ENCODE results near the gene NRGN.

The NRGN gene

DNA sequence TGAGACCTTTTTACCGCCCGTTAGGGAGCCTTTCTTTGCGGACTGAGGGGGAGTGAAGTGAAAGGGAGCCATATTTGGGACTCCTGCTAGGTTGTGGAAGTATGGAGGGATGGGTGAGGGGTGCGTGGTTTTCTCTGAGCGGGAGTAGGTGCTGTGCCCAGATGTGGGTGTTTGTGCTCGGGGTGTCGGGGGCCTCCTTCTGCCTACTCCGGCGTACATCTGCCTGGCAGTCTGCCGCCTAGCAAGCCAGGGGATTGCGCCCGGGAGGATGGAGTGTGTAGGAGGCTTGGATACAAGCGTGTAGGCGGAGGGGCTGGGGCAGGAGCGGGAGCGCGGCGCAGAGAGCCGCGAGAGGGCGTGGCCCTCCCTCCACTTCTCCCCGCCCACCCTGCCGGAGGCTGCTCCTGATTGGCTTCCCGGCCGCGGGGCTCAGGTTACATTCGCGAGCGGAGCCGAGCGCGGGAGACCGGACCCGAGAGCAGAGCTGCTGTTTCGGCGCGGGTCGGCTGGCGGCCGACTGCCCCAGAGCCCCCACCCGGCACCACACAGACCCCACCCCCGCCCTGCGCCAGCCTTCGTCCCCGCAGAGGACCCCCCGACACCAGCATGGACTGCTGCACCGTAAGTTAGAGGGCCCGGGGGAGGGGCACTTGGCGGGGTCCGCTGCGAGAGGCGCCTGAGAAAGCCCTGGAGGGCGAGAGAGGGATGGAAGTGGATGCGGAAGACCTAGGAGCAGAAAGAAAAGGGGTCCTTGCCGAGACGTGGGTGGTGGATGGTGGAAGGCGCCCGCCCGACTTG lies at the start of gene NRGN:
Gene NRGN (plus strand): TSS at position 464 of the 798 bp plus-strand sequence. CDS start 143 bp downstream, at position 607.
- DNase-seq (ENCODE audit: low read depth): peak; percentile 77

DNA sequence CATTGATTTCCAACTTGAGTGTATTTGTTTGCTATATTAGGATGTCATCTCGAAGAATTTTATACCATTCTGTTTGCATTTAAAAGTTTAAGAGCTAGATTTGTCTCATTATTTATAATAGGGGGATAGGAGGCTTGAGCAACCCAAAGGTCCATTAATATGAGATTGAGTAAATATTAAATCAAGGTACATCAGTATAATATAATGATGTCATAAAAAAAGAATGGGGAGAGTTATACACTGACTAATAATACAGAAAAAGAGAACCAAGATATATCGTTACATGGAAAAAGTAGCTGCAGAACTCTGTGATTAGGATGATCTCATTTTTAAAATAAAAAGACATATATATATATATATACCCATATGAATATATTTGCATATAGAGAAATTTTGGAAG lies 46.6 kb upstream of the NRGN start:
- no peak for DNase-seq (ENCODE audit: low read depth)

DNA sequence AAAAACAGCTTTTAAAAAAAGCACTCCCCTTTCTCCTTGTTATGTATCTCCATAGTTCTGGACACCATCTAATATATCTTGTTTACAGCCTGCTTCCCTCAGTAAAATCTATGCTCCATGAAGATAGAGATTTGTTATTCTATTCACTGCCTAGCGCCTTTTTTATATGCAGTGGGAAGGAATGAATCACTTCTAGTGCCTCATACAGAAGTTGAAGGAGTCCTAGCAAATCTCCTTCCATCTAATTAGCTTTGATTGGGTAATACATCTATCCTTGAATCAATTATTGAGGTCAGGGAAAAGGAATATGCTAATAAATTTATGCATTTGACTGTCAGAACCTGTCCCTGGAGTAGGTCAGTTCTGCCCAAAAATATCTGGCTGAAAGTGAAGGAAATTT lies 40.2 kb upstream of the NRGN start:
- DNase-seq (ENCODE audit: low read depth): no peak

DNA sequence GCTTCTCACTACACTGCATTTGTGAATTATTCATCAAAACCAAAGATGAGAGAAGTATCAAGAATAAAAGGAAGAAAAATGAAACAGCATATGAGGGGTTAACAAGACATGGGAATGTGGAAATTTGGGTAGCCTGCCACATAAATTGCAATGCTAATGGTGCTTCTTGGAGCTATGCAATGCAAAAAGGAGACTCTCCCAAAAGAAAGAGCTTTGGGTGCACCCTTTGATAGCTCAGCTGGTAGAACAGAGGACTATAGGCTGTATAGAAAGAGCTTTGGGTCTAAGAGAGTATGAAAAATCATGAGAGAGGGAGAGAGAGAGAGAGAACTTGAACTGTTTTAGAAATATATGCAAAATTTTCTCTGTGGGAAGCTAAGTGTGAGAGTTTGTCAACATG lies 39.7 kb upstream of the NRGN start:
- no peak for DNase-seq (ENCODE audit: low read depth)

DNA sequence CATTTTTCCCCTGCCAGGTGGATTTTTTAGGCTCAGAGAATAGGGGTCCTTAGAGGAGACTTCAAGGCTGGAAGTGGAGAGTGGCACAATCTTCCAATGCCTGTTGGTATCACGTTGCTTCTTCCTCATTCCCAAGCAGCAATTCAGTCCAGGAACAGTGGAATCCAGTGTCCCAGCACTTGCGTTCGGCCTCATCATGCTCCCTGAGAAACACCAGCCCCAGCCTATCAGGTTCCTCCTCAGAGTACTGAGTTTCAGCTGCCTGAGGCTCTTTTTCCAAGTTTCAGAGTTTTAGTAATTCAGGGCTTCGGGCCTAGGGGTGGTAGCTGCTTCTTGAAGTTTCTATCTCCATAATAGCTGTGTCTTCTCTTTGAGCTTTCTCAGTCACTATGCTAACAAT lies 31.9 kb upstream of the NRGN start:
- no peak for DNase-seq (ENCODE audit: low read depth)

DNA sequence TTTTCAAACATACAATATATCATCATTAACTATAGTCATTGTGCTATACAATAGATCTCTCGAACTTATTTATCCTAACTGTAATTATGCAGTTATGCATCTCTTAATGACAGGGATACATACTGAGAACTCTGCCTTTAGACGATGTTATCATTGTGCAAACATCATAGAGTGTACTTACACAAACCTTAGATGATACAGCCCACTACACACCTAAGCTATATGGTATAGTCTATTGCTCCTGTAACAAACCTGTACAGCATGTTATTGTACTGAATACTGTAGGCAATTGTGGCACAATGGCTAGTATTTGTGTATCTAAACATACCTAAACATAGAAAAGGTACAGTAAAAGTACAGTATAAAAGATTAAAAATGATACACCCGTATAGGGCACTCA lies 27.4 kb upstream of the NRGN start:
- no peak for DNase-seq (ENCODE audit: low read depth)

DNA sequence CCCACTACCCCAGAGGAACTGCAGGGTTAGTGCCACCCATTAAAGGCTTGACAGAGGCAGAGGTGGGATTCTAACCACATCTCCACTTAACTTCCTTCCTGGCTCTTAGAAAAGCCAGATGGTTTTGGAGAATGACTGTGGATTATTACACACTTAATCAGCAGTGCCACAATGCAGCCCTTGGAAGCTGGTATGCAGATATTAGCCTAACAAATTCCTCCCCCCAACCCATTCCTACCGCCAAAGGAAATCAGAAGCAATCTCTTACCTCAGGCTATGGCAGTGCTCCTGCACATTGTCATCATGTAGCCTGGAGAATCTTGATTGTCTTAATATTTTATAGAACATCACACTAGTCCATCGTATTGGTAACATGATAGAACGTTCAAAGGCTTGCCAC lies 23.2 kb upstream of the NRGN start:
- DNase-seq (ENCODE audit: low read depth): no peak

DNA sequence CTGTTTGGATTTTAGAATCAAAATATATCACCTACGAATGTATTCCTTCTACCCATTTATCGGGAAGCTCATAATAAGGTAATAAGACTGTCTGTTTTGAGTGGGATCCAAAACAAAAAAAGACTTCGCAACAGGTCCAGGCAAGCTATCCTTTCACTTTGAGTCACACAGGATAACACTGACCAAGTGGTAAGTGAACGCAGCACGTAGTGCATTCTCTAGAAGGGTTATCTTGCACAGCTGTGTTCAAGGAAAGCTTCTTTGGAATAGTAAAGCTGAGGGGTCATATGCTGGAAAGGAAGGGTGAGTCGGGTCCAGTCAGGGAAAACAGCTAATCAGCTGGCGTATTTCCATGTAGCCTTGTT lies 22.3 kb upstream of the NRGN start:
- DNase-seq (ENCODE audit: low read depth): no peak

DNA sequence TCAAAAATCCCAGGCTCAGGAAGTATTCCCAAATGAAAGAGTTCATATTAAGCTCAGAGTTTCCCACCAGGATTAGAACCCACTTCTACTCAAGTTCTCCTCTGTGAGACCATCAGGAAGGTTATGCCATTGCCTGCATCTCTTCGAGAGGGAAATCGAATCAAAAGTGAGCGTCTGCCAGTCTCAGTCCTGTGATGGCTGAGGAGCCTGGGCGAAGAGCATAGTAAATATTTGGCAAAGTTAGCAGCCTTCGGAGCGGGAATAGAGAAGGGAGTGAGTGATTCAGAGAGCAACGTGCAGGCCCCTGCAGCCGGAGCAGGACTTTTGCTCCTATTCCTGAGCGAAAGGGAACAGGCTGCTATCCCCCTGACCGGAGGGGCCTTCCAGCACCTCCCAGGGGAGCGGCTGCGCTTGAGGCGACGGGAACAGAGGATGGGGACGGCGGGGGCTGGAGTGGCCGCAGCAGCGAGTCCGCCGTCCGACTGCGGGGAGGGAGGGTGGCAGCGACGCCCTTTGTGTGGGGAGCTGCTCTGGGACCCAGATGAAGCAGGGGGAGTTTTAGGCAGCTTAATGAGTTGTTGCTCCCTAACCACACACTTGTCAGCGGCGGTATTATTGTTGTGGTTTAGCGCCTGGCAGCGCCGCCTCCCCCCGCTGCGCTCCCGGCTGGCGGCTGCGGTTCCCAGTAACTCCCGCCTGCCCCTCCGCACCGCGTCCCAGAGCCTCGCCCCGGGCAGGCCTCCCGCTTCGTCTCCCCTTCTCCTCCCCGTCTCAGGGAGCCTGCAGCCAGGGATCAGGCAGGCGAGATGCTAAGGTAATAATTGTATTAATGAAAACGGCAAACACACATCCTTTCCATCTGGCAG lies 21.7 kb upstream of the NRGN start:
- DNase-seq (ENCODE audit: low read depth): no peak

DNA sequence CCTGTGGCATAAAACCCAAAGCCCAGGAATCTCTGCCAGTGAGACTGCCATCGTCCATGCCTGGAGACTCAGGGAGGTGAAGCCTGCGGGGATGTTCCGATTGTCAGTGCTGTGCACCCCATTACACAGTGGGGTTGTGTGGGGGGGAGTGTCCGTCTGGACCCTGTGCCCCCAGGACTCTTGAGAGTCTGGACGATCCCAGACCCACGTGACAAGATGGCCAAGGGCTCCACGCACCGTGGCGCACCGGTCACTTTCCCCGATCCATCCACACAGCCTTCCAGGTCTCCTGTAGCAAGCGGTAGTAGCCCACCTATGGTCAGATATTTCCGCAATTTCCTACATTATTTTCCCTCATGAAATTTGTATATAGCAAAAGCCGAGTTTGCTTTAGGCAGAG lies 20.9 kb upstream of the NRGN start:
- DNase-seq (ENCODE audit: low read depth): no peak

DNA sequence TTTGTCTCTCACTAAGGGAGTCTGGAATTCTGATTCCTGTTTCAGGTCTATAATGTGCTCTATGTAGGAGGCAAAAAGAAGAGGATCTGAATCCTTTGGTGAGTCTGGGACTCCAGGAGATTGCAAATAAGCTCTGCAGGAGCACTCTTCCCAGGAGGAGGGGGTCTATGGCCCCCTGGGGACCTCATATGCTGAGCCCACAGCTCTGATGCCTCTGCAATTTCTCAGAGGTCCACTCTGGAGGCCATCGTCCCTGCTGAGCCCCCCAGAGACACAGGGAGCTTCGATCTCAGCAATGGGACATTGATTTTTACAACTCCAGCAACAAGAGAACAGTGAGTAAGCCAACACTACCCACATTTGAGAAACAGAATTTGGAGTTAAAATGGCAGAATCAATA lies 20.2 kb upstream of the NRGN start:
- DNase-seq (ENCODE audit: low read depth): no peak

DNA sequence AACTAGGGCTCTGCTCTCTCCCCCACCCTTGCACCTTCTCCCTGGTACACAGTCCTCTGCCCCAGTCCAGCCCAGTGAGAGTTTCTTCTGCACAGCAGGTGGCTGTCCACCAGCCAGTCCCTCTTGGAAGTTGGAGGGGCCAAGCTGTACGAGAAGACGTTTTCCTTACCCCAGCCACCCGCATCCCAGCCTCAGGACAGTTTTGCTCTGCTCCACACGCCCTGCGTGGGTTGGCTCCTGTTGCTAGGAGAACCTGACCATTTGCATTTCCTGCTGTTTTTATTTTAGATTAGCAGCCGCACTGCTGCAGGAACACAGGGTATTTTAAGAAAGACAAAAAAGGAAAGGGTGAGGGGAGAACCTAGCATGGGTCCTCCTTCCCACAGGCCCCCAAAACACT lies 17.6 kb upstream of the NRGN start:
- DNase-seq (ENCODE audit: low read depth): no peak

DNA sequence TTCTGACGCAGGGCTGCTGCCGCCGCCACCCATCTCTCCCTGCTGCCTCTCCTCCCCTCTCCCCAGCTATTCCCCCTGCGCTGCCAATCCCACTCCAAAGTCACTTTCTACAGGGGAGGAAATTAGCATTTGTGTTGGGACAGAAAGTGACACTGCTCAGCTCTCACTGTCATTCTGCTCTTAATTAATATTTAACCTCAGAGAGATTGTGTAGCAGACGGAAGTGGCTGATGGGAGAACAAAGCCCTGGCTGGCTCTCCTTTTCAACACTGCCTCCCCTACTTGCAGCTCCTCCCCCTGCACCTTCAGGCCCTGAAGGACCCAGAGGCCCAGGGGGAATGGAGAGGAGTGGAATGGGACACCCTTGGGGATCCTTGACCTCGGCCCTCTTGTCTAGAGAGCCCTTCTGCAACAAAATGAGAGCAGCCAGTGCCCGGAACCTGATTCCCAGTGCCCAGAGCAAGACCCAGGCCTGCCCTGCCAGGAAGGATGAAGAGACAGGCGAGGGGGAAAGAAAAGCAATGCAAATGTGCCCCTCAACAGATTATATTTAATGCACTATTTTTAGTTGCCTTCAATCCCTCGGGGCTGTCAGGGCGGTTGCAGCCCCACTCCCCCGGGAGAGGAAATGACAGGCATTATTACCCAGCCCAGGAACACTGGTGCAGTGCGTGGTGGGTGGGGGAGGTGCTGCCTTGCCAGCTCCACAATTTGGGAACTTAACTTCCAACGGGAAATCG lies 14.6 kb upstream of the NRGN start:
- no peak for DNase-seq (ENCODE audit: low read depth)

DNA sequence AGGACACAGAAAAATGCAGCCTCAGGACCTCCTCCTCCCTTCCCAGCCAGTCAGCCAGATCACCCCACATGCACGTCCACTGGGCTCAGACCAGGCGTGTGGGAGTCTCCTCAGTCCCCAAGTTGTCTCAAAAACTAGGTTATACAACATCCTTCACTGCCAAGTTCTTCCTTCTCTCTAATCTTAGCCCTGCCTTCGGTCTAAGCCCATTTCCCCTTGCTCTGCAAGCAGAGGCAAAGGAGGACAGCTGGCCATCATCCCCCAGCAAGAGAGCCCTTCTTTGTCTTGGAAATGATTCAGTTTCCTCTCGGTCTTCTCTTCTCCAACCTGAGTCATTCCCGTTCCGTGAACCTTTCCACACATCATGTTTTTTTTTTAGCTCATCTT lies 14.0 kb upstream of the NRGN start:
- DNase-seq (ENCODE audit: low read depth): no peak

DNA sequence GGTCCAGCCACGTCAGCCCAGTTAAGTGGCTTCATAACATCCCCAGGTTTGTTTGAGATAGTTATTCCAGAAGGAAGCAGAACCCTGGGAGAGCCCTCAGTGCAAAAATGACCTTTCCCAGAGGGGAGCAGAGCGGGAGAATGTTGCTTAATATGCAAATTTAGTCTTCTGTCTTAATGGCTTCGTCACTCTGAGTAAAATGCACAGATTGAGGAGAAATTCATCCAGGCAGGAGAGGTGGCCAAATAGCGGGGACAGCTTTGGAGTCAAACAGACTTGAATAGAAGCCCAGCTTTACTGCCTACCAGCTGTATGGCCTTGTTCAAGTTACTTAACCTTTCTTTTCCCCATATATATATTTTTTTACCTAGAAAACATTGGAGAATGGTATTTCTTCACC lies 12.3 kb upstream of the NRGN start:
- DNase-seq (ENCODE audit: low read depth): no peak

DNA sequence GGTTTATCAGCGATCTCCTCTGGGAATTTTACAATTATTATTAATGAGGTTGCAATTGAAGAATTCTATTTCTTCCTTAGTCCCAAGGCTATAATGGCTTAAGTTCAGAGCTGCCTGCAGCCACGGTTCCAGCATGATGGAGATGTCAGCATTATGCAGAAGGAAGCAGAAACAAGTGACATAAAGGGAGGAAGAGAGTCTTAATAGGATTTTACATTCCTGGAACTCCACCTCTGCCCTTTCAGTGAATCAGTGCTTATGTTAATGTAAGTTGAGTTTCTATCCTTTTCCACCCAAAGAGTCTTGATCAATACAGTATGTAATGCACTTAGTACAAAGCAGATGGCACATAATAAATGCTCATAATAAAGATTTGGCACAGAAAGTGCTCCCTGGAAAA lies 11.6 kb upstream of the NRGN start:
- no peak for DNase-seq (ENCODE audit: low read depth)

DNA sequence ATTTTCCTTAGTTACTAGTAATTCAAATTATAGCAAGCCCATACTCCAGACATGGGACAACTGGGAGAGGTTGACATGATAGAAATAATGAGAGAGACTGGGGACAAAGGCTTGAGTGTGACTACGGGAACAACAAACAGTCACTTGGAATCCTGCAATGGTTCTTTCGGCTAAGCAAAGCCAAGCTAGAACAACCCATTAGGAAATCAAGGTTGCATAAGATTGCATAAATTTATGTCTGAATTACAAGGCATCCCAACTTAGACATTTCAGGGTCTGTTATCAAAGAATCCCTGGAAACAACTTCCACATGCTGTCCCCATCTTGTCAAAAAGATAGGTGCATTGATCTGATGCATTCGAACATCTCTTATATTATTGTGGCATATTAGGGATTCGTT lies 10.2 kb upstream of the NRGN start:
- DNase-seq (ENCODE audit: low read depth): no peak

DNA sequence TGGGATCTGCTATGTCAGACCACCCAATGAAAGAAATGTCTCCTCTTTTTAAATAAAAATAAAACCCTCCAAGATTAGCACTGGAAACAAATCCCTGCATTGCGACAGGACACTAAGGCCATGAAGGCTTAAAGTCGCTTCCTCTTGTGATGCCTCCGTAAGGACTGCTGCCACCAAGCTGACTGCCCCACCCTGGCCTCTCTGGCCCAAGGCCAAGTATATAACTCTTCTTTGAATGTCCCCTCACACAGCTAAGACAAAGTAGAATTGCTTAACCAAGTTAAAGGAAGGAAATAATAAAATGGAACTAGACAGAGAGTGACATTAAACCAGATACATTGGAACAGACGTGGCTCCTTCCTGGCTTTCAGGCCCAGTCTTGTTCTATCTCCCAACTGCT lies 7.5 kb upstream of the NRGN start:
- no peak for DNase-seq (ENCODE audit: low read depth)

DNA sequence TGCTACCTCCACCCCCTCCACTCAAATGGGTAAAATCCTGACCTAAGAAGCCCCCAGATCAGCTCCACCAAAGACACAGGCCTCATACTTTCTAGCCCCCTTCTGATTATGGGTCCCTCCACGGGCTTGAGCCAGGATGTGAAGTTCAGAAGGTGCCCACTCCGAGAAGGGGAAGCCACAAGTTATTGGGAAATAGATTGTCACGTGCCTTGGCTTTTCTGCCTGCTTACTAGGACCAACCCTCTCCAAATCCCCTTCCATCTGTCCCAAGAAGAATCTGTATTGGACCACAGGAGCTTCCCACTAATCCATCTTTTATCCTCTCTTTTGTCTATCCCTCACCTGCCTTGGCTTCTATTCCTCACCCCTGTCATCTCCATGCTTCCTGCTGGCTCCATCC lies 3.0 kb upstream of the NRGN start:
- DNase-seq (ENCODE audit: low read depth): no peak

DNA sequence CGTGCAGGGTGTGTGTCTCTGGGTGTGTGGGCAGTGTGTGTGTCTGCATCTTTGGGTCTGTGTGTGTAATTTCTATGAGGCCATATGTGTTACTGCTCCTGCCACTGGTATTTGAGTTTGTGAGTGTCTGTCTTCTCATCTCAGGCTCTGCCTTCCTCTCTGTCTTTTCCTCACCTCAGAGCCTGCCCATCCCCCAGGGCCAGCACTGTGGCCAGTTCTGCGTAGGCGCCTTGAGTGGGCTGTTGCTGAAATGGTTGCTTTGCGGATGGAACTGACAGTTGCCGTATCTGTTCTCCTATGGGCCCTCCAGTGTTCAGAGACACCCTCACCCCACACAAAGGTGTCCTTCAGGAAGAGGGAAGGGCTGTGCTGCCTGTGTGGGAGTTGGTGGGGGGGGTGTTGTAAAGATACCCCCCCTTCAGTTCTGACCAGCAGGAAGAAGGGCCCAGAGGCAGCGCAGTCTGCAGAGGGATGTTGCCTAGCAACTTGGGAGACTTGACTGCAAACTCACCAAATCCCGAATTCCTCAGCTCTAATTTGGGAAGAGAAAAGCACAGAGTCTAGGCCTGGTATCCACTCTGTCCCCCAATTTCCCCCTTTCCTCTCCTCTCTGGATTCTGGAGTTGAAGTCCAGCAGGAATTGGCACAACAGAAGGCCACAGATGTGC lies 2.0 kb upstream of the NRGN start:
- no peak for DNase-seq (ENCODE audit: low read depth)

DNA sequence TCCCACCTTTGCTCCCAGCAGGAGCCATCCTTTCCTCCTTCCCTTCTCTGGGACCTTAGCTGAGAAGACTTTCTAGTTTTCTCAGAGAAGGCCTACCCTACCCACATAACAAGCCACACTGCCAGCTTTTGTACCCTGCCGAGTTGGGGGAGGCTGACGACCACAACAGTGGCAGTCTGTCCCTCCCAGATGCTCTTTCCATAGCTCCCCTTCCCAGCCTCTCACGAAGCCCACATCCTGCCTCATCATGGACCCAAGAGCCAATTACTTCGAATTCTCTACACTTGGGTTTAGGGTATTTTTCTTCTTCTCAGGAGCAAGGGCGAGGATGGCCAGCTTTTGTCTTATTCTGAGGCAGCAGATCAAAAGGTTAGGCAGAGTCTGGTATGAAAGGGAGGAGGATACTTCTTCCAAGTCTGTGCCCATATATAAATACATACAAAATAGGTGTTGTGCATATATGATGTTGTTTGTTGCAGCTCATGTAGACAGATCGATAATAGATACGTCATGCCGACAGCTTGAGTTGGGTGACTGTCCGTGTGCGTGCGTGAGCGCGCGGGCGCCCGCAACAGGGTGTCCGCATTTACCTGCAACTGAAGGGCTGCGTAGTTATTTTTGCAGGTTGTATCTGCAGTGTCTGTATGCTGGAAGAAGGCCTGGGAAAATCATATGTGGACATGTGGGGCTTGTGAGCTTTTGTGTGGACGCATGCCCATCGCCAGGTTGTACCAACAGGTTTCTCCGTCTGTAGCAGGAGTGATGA lies 846 bp upstream of the NRGN start:
- DNase-seq (ENCODE audit: low read depth): no peak
